H1 (cell line): ENCODE results near the gene COMP. TPM values are rescaled to one million over a fixed set of nuclear protein-coding genes. Genes with fewer than 3 reads are reported as not detected.
A peak's percentile ranks its signal among the peaks of the same experiment; 100 is the strongest.

Experiments used
- NRF1 ChIP-seq: IDR thresholded peaks from 2 replicates; pipeline ENCODE4 v1.6.1; 2011; ENCODE audit warnings: mild to moderate bottlenecking, low read depth, low read length, improper control_type of control experiment
- POLR2A ChIP-seq, 2 experiments: IDR thresholded peaks; 1 replicate in 1 of 2; 2 replicates in 1 of 2; pipeline ENCODE4 v1.6.1; 2011; ENCODE audit warnings: low read depth in 2 of 2, low read length in 2 of 2, mild to moderate bottlenecking in 2 of 2; ENCODE audit errors: control extremely low read depth in 1 of 2
- SIX5 ChIP-seq: IDR thresholded peaks from 2 replicates; pipeline ENCODE4 v1.6.1; 2011; ENCODE audit warnings: mild to moderate bottlenecking, low read depth, low read length
- polyA plus RNA-seq, 7 experiments: library from polyadenylated mRNA; depleted of rRNA in 3 of 7; stranded (reverse) in 5 of 7; unstranded in 2 of 7; fragments of >200 nt in 5 of 7; fragments of 200-250 nt in 2 of 7; gene quantifications; 1 replicate in 5 of 7; 2 replicates in 1 of 7; 4 replicates in 1 of 7; pipeline versions ENCODE4 v1.2.1 to v1.2.3, GENCODE V29; 2011 to 2013; ENCODE audit warnings: missing spikeins in 2 of 7, mixed read lengths in 2 of 7
- total RNA-seq: library from RNA; stranded (reverse); fragmentation: NEBNext Ultra II Directional; extraction: Animal tissue kit (Norgen Biotek cat#: 25700); gene quantifications from 2 replicates; pipeline ENCODE4 v1.2.1, GENCODE V29; 2021
- TF ChIP-seq, protein P1 (sequence below), 3 experiments: IDR thresholded peaks; 1 replicate in 2 of 3; 2 replicates in 1 of 3; pipeline versions ENCODE4 v1.5.1 to v1.6.1; 2011; ENCODE audit warnings: low read length in 3 of 3, mild to moderate bottlenecking in 3 of 3, inconsistent platforms in 2 of 3, low read depth in 1 of 3, moderate library complexity in 1 of 3; ENCODE audit not compliant: insufficient read depth in 1 of 3; ENCODE audit errors: control extremely low read depth in 1 of 3

Gene COMP
- total and polyA plus RNA-seq, 2 of the 8 experiments (the other 6 are each of a cell fraction or from before 2014, with no cell fraction given), result 0.17 TPM

DNA sequence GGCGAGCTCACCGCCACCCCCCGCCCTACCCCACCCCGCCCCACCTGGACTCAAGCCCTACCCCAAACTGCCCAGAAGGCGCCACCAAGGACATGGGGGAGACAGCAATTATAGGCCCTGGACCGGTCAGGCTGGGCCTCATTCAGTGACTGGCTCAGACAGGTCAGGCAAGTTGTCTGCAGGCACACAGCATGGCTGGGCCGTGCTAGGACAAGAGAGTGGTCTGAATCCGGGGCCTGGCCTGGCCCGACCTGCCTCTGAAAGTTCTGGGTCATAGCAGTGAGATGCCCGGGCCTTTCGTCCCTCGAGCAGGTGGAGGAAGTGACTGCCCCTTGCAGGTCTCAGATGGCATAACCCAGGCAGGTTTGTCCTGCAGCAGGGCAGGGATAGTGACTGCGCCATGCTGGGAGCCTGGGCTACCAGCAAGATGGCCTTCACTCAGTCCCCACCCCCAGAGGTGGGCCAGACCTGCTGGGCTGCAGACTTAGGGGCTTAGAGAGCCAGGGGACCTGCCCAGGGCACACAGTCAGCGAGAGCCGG, 21.0 kb downstream of the COMP start (continued):
- TF ChIP-seq, protein P1, sequence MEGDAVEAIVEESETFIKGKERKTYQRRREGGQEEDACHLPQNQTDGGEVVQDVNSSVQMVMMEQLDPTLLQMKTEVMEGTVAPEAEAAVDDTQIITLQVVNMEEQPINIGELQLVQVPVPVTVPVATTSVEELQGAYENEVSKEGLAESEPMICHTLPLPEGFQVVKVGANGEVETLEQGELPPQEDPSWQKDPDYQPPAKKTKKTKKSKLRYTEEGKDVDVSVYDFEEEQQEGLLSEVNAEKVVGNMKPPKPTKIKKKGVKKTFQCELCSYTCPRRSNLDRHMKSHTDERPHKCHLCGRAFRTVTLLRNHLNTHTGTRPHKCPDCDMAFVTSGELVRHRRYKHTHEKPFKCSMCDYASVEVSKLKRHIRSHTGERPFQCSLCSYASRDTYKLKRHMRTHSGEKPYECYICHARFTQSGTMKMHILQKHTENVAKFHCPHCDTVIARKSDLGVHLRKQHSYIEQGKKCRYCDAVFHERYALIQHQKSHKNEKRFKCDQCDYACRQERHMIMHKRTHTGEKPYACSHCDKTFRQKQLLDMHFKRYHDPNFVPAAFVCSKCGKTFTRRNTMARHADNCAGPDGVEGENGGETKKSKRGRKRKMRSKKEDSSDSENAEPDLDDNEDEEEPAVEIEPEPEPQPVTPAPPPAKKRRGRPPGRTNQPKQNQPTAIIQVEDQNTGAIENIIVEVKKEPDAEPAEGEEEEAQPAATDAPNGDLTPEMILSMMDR (IDR thresholded peaks at IDR 0.05; ENCODE audit: control extremely low read depth in 1 of 3, insufficient read depth in 1 of 3, low read depth in 1 of 3, low read length in 3 of 3), result peak; percentile 31 to 39 (median 33); a peak in 3 of 4 replicates
- TF ChIP-seq NRF1 (no peak), POLR2A (IDR thresholded peaks at IDR 0.05; ENCODE audit: control extremely low read depth in 1 of 2, low read depth in 2 of 2, low read length in 2 of 2) (no peak), SIX5 (no peak)
